Fibroblast of villous mesenchyme (primary cell): ENCODE measurements around the gene CLEC2A. TPM values are rescaled to one million over a fixed set of nuclear protein-coding genes. Genes with fewer than 3 reads are reported as not detected.
"Not testable (repeated sequence)": the region's sequence is repeated elsewhere in the genome, so short reads cannot be mapped to it uniquely, and the experiment has no call there.

Source experiments
- DNase-seq: peaks from one replicate; pipeline ENCODE4 v3.0.0-alpha.2; 2010; ENCODE audit warnings: low read depth
- H3K4me3 ChIP-seq: 2 replicates; pipeline ENCODE4 v1.5.1; 2011; ENCODE audit warnings: low read depth, mild to moderate bottlenecking, low read length
- CTCF ChIP-seq: IDR thresholded peaks from 2 replicates; pipeline ENCODE4 v1.5.1; 2012; ENCODE audit warnings: low read depth, mild to moderate bottlenecking, low read length; ENCODE audit not compliant: insufficient read depth
- total RNA-seq: library from RNA; depleted of rRNA; stranded (reverse); fragments of >200 nt; gene quantifications from 2 replicates; pipeline ENCODE4 v1.2.3, GENCODE V29; 2012

CLEC2A gene
- total RNA-seq, 1 donor: not detected

GRCh38 chr12:9888665-9889273, 43.4 kb downstream of the CLEC2A start:
- H3K4me3 ChIP-seq: no peak overlapping the region
- no peak for DNase-seq
- no peak for TF ChIP-seq CTCF

- no peak for DNase-seq
- no peak overlapping the region for H3K4me3 ChIP-seq
- no peak for TF ChIP-seq CTCF
Measured at GRCh38 chr12:9883175-9883574, 49.0 kb downstream of the CLEC2A start.

- TF ChIP-seq CTCF: no peak
- no peak overlapping the region for H3K4me3 ChIP-seq
- DNase-seq: no peak
Measured at GRCh38 chr12:9881988-9882387, 50.2 kb downstream of the CLEC2A start.

GRCh38 chr12:9881246-9881645, 50.9 kb downstream of the CLEC2A start, which contains the start of gene KLRF2:
TSS of gene KLRF2 (plus strand) at chr12:9881489. CDS start at chr12:9881596, 107 bp downstream.
- no peak for DNase-seq
- no peak for TF ChIP-seq CTCF
- no peak within 1 kb of the TSS for H3K4me3 ChIP-seq

- H3K4me3 ChIP-seq: no peak overlapping the region
- TF ChIP-seq CTCF: no peak
- no peak for DNase-seq
Measured at GRCh38 chr12:9880532-9881078, 51.6 kb downstream of the CLEC2A start.

GRCh38 chr12:9876120-9876519, 56.0 kb downstream of the CLEC2A start:
- H3K4me3 ChIP-seq, DNase-seq: not testable (repeated sequence)

- TF ChIP-seq CTCF: no peak
- DNase-seq: no peak
- no peak overlapping the region for H3K4me3 ChIP-seq
Measured at GRCh38 chr12:9872742-9873141, 59.4 kb downstream of the CLEC2A start.
